NCI-H1694 (cell line): ENCODE results near the gene AKIRIN1.
"Not testable (repeated sequence)": the region's sequence is repeated elsewhere in the genome, so short reads cannot be mapped to it uniquely, and the experiment has no call there.

ENCODE experiments used
- DNase-seq: peaks from one replicate; lab custom pipeline; 2025; lab: John Stamatoyannopoulos, UW

Gene AKIRIN1

DNA sequence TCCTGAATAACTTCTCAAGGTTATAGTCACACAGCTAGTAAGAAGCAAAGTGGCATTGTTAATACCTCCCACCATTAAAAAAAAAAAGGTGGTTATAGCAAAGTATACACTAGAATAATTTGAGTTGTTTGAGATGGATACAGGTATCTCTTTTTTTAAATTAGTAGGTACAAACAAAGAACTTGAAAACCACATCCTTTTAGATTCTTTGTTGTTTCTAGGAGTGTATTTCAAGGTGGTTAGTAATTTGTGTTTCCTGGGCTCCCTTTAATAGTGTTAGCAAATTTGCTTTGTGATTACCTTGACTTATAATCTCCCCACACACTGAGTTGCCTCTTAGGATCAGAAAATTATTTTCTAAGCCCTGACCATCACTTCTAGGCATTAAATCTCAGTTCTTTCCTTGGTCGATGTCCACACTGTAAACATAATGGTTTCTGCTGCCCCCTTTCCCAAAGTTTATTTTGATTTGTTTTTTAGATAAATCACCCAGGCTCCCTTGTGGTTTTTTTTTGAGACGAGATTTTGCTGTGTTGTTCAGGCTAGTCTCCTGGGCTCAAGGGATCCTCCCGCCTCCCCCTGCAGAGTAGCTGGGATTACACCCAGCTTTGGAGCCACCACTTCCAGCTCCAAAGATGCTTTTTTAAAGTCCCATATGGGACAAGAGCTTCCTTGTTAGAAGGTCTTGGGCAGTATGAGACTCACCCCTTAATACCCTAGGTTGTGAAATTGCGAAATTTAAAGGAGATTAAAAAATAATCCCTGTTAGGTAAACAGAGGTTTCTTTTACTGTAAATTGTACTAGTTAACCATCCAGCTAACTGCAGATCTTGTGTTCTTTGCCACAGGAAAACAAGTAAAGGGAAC is 6.2 kb downstream of the AKIRIN1 start:
- DNase-seq = no peak

DNA sequence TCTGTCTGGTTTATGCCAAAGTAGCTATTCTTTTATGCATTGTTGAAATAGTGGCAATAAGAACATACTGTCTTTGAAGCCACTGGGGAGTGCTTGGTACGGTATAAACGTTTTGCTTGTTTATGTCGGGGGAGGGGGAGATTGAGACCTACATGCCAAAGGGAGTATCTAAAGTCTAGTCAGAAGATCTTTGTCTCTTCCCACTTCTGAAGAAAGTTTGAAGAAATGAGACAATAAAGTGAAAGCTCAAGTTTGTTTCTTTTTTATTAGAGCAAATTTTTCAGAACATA is 6.8 kb downstream of the AKIRIN1 start:
- no peak for DNase-seq

- DNase-seq = no peak
Measured at GRCh38 chr1:39001516-39002421, 10.7 kb downstream of the AKIRIN1 start.

- no peak for DNase-seq
Measured at GRCh38 chr1:39003281-39003680, 12.2 kb downstream of the AKIRIN1 start.

DNA sequence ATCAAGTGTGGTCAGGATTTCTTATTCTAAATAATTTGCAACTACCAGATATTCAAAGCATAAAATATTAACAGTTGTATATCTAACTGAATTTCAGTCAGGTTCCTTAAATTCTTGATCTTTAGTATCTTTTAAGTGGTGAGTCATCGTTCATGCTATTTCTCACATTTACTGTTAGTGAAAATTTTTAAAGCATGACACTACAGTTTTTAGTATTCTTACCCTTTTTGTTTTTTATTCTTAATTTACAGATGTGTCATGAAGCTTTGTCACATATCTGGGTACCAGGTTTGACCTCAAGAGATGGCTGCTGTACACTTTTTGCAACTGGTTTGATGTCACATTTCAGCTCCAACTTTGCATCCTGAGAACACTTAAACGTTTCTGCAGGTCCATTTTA is 12.7 kb downstream of the AKIRIN1 start:
- DNase-seq = no peak

GRCh38 chr1:39006287-39006686 is 15.2 kb downstream of the AKIRIN1 start:
- DNase-seq = no peak

DNA sequence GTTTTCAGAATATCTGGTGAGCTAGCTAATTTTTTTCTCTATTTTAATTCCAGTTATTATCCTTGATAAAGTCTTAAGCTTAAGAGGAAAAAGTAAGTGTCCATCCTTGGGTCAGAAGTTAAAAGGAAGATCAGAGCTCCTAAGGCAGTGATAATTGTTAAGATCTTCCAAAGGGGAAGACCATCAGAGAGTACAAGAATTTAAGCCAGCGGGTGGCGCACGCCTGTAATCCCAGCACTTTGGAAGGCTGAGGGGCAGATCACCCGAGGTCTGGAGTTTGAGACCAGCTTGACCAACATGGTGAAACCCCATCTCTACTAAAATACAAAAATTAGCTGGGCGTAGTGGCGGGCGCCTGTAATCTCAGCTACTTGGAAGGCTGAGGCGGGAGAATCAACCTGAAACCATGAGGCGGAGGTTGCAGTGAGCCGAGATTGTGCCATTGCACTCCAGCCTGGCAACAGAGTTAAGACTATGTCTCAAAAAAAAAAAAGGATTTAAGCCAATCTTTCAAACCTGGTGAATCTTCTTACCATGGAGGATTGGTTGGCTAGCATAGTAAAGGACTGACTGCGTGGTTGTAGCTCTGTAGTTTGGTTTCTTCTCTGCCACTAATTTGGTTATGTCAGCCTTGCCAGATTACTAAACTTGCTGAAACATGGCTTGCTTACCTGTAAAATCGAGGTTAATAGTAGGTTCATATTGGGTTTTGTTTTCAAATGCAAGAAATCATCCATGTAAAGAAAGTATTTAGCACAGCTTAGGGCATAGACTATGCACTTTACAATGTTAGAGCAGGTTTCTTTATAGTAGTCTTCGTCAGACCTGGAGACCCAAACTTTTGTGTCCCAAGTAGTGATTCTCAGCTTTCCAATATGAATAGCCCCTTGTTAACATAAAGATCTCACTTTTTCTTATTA is 15.9 kb downstream of the AKIRIN1 start:
- no peak for DNase-seq

- not testable (repeated sequence) for DNase-seq
Measured at GRCh38 chr1:39014956-39015355, 23.9 kb downstream of the AKIRIN1 start.

DNA sequence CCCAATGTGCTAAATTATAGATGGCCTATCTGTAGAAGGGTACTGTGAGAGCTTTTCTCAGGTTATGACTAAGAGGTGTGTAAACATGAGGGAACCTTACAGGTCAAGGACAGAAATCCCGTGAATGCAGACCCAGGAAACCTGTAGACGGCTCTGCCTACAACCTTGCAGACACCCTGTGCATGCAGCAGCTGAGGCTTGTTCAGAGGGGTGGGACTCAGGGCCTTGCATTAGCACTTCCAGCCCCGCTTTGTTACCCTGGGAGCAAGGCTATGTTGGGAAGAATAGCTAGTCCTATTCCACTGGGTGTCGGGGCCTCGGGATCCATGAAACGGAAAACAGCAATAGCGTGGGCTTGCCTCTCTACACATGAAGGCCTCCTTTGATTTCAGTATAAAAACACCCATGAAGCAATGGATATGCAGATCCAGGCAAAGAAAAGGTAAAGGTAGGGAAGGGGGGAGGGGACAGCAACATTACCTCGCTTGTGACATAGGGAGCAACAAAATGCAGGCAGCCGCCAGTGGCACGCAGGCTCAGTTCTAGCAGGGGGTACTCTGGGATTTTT is 25.6 kb downstream of the AKIRIN1 start:
- no peak for DNase-seq

GRCh38 chr1:39017266-39017665 is 26.2 kb downstream of the AKIRIN1 start:
- DNase-seq = no peak

GRCh38 chr1:39020494-39020893 is 29.4 kb downstream of the AKIRIN1 start:
- DNase-seq = not testable (repeated sequence)

DNA sequence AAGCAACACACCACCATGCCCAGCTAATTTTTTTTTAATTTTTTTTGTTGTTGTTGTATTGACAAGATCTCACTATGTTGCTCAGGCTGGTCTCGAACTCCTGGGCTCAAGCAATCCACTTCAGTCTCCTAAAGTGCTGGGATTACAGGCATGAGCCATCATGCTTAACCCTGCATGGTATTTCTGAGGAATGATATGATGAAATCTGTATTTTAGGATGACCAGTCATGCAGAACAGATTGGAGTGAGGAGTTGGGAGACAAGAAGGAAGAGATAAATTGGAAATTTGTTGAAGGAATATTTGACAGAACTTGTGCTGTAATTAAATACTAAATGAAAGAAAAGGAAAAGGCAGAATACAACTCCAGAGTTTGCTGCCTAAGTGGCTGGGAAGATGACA is 30.4 kb downstream of the AKIRIN1 start:
- DNase-seq = no peak

GRCh38 chr1:39023140-39023539 is 32.1 kb downstream of the AKIRIN1 start:
- DNase-seq = no peak

GRCh38 chr1:39026051-39026865 is 35.2 kb downstream of the AKIRIN1 start, which contains the start of gene NDUFS5:
NDUFS5 (plus strand) TSS chr1:39026350; CDS start chr1:39028725, 2,375 bp downstream.
- peak; percentile 59 for DNase-seq

DNA sequence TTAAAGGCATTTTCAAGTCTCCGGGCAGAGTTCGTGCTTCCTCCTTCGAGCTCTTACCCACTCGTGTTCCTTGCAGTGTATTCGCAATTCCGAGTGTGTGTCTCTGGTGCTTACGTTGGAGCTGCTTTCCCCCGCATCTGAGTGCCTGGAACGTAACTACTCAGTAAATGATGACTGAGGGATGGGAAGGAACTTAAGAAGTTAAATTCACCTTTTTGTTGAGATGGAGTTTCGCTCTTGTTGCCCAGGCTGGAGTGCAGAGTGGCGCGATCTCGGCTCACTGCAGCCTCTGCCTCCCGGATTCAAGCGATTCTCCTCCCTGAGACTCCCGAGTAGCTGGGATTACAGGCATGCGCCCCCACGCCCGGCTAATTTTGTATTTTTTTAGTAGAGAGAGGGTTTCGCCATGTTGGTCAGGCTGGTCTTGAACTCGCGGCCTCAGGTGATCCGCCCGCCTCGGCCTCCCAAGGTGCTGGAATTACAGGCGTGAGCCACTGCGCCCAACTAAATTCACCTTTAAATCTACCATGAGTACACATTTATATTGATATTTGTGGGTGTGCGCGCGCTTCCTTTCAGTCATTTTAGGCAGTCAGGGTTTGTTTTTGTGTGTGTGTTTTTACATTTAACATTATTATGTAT is 35.9 kb downstream of the AKIRIN1 start:
- no peak for DNase-seq

DNA sequence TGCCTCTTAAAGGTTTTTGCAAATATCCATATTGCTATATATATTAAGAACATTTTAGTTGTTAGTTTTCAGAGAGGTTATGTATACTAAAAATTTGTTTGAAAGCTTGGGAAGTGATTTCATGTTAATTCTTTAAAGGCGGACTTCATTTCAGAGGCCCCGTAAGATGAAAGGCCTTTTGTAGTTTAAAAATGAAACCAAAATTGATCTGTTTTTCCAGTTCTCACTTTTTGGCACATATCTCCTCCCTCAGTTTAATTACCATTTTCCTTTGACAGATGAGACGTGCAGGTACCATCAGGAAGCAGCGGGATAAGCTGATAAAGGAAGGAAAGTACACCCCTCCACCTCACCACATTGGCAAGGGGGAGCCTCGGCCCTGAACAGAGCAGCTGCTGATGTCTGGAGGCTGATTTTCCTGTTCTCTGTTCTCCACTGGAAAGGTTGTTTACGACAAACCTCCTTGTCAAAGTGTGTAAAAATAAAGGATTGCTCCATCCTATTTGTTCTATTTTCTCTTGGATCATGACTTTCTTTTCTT is 43.1 kb downstream of the AKIRIN1 start:
- DNase-seq = no peak

DNA sequence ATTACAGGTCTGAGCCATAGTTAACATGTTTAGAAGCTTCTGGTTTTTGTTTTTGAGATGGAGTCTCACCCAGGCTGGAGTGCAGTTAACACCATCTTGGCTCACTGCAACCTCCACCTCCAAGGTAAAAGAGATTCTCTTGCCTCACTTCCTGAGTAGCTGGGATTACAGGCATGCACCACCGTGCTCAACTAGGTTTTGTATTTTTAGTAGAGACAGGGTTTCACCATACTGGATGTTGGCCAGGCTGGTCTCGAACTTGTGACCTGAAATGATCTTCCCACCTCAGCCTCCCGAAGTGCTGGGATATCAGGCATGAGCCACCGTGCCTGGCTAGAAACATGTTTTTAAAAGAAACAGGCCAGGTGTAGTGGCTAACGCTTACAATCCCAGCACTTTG is 45.6 kb downstream of the AKIRIN1 start:
- DNase-seq = no peak

- no peak for DNase-seq
Measured at GRCh38 chr1:39043513-39043912, 52.4 kb downstream of the AKIRIN1 start.

DNA sequence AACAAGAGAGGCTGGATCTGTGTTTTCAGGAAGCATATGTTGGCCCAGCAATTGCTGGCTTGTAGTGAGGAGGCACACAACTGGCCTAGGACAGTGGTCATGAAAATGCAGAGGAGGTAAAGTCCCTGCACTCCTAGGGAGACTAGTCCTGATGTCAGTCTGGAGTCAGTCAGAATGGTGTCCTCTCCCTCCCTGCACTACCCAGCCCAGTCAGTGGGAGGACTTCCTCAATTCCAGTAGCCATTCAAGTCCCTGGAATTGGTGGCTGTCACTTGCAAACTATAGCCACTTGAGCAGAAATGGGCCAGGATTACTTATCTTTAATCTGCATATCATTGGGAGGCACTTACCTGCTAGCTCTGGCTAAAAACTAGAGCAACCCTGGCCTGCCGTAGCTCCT is 53.7 kb downstream of the AKIRIN1 start:
- DNase-seq = no peak

- no peak for DNase-seq
Measured at GRCh38 chr1:39045231-39045630, 54.2 kb downstream of the AKIRIN1 start.
